K562 (cell line): ENCODE results near the gene RABL2B. TPM values are rescaled to one million over a fixed set of nuclear protein-coding genes. Genes with fewer than 3 reads are reported as not detected.

Experiments used
- ATAC-seq: fragments of 200-7000 bp; cut with Tn5 transposase; 3 replicates; pipeline ENCODE4 v1.9.1; 2020; ENCODE audit warnings: moderate library complexity
- BruUV-seq: library from RNA; stranded (reverse); fragments of 400-500 nt; replicated peaks from 2 replicates; lab custom pipeline; 2021; lab: Mats Ljungman, UMichigan
- CTCF ChIA-PET: fragments of 300-600 bp; formaldehyde crosslinking; extraction: SDS; loops from one replicate; lab custom pipeline; 2021; ENCODE audit warnings: low intra/inter-chr PET ratio; lab: Yijun Ruan, JAX
- POLR2A ChIA-PET: fragments of 300-600, 350-650 bp; sonication (Branson Sonifier 250); formaldehyde crosslinking; extraction: SDS; loops from one replicate; lab custom pipeline; 2021; ENCODE audit warnings: antibody characterized with exemption, inconsistent platforms; lab: Yijun Ruan, JAX
- DNase-seq, 4 experiments: peaks; one replicate each; pipeline versions ENCODE4 v3.0.0 to v3.0.0-alpha.2; 2011 to 2018; ENCODE audit warnings: low spot score in 3 of 4, mixed read lengths in 3 of 4; ENCODE audit errors: extremely low read depth in 1 of 4
- FAIRE-seq: peaks from 2 replicates; lab custom pipeline; 2011; peaks lifted over from hg19 to GRCh38; lab: Jason Lieb, UNC
- H2AFZ ChIP-seq: 2 replicates; pipeline ENCODE4 v1.6.0; 2011; ENCODE audit warnings: low read depth, low read length, control low read depth, inconsistent platforms
- H3K27ac ChIP-seq: fragments of 200-600 bp; 3 replicates; pipeline ENCODE4 v1.8.0; 2011; ENCODE audit warnings: low read depth, mild to moderate bottlenecking, control low read depth, inconsistent platforms, low read length, moderate library complexity, mixed read lengths; ENCODE audit errors: extremely low read depth
- H3K27me3 ChIP-seq, 2 experiments: fragments of 300-600 bp in 1 of 2; 2 replicates in 1 of 2; 3 replicates in 1 of 2; pipeline versions ENCODE4 v1.6.0 to v1.8.0; 2011; ENCODE audit warnings: inconsistent platforms in 2 of 2, low read length in 2 of 2, mild to moderate bottlenecking in 1 of 2, mixed read lengths in 1 of 2, moderate library complexity in 1 of 2; ENCODE audit not compliant: control insufficient read depth in 2 of 2, insufficient read depth in 2 of 2
- H3K36me3 ChIP-seq: fragments of 300-600 bp; 3 replicates; pipeline ENCODE4 v1.8.0; 2011; ENCODE audit warnings: mild to moderate bottlenecking, low read length, inconsistent platforms; ENCODE audit not compliant: control insufficient read depth, insufficient read depth
- H3K4me1 ChIP-seq, 2 experiments: fragments of 200-600 bp in 1 of 2; replicated peaks in 1 of 2; 2 replicates in 1 of 2; 3 replicates in 1 of 2; pipeline versions ENCODE4 v1.5.1 to v1.8.0; 2011; ENCODE audit warnings: inconsistent platforms in 2 of 2, low read length in 2 of 2, mild to moderate bottlenecking in 1 of 2, mixed read lengths in 1 of 2, moderate library complexity in 1 of 2; ENCODE audit not compliant: control insufficient read depth in 2 of 2, insufficient read depth in 2 of 2
- H3K4me2 ChIP-seq: 2 replicates; pipeline ENCODE4 v1.6.1; 2011; ENCODE audit warnings: low read length, control low read depth, inconsistent platforms, mixed read lengths; ENCODE audit not compliant: insufficient read depth
- H3K4me3 ChIP-seq: fragments of 200-600 bp; sonication (generic), shearing (Covaris generic); 2 replicates; pipeline ENCODE4 v1.5.1; 2016; ENCODE audit warnings: control low read depth, inconsistent platforms
- H3K79me2 ChIP-seq: fragments of 200-600 bp; 3 replicates; pipeline ENCODE4 v1.8.0; 2011; ENCODE audit warnings: low read length, inconsistent platforms; ENCODE audit not compliant: control insufficient read depth, insufficient read depth
- H3K9ac ChIP-seq, 2 experiments: 2 replicates each; pipeline versions ENCODE4 v1.6.0 to v1.6.1; 2011; ENCODE audit warnings: low read depth in 2 of 2, low read length in 2 of 2, control low read depth in 1 of 2, inconsistent platforms in 1 of 2, mild to moderate bottlenecking in 1 of 2, mixed read lengths in 1 of 2; ENCODE audit not compliant: insufficient read depth in 1 of 2
- H3K9me1 ChIP-seq: one replicate; pipeline ENCODE4 v1.6.0; 2011; ENCODE audit warnings: inconsistent platforms, mild to moderate bottlenecking, low read length, moderate library complexity; ENCODE audit not compliant: control insufficient read depth, insufficient read depth
- H3K9me3 ChIP-seq: replicated peaks from 2 replicates; pipeline ENCODE4 v1.5.1; 2011; ENCODE audit warnings: low read depth, low read length, inconsistent platforms; ENCODE audit not compliant: control insufficient read depth, insufficient read depth
- H4K20me1 ChIP-seq: replicated peaks from 2 replicates; pipeline ENCODE4 v1.6.1; 2011; ENCODE audit warnings: low read length, inconsistent platforms, mixed read lengths; ENCODE audit not compliant: control insufficient read depth, insufficient read depth
- EHMT2 ChIP-seq: fragments of 450-650 bp; IDR thresholded peaks from 2 replicates; pipeline ENCODE4 v1.6.1; 2018; ENCODE audit warnings: antibody characterized with exemption
- HNRNPH1 ChIP-seq: fragments of 200-400 bp; formaldehyde crosslinking; optimal IDR thresholded peaks from 2 replicates; pipeline ENCODE3; 2017; ENCODE audit warnings: low read depth, mild to moderate bottlenecking, low read length, moderate library complexity
- KLF10 ChIP-seq: fragments of 250-450 bp; sonication (Bioruptor Pico); IDR thresholded peaks from 2 replicates; pipeline ENCODE4 v1.6.1; 2021; ENCODE audit warnings: matching md5 sums
- LARP7 ChIP-seq: fragments of 450-650 bp; IDR thresholded peaks from 2 replicates; pipeline ENCODE4 v1.6.1; 2016
- MTA3 ChIP-seq: fragments of 450-650 bp; formaldehyde crosslinking; IDR thresholded peaks from 2 replicates; pipeline ENCODE4 v1.6.1; 2017; ENCODE audit warnings: mild to moderate bottlenecking, borderline replicate concordance
- NR2C1 ChIP-seq, 2 experiments: fragments of 450-650 bp; IDR thresholded peaks; 2 replicates each; pipeline ENCODE4 v1.6.1; 2017; ENCODE audit warnings: mild to moderate bottlenecking in 2 of 2, antibody characterized with exemption in 1 of 2, inconsistent platforms in 1 of 2, missing compliant biosample characterization in 1 of 2, missing genetic modification characterization in 1 of 2
- SMARCA5 ChIP-seq: fragments of 450-650 bp; IDR thresholded peaks from 2 replicates; pipeline ENCODE4 v1.6.1; 2016
- ZBTB43 ChIP-seq: sonication (generic); formaldehyde crosslinking; IDR thresholded peaks from 2 replicates; pipeline ENCODE4 v1.8.0; 2023; ENCODE audit warnings: mild to moderate bottlenecking, missing genetic modification reagents
- ZFX ChIP-seq: sonication (generic); formaldehyde crosslinking; IDR thresholded peaks from 2 replicates; pipeline ENCODE4 v1.8.0; 2022; ENCODE audit warnings: mild to moderate bottlenecking, missing genetic modification reagents, moderate library complexity
- ZNF274 ChIP-seq: IDR thresholded peaks from 2 replicates; pipeline ENCODE4 v1.6.1; 2011; ENCODE audit warnings: low read depth, mild to moderate bottlenecking, low read length, moderate library complexity, borderline replicate concordance
- ZNF551 ChIP-seq: fragments of 250-450 bp; sonication (Bioruptor Pico); IDR thresholded peaks from 2 replicates; pipeline ENCODE4 v1.5.0; 2021; ENCODE audit warnings: mild to moderate bottlenecking, moderate library complexity
- ZNF655 ChIP-seq: fragments of 250-450 bp; sonication (Bioruptor Pico); IDR thresholded peaks from 2 replicates; pipeline ENCODE4 v1.5.0; 2021
- WGBS: fragments of 100-300 bp; shearing (Covaris generic); methylation state at CpG from one replicate; pipeline ENCODE4 v1.1.6; 2016; ENCODE audit warnings: low coverage, mixed read lengths; ENCODE audit not compliant: insufficient coverage; ENCODE audit errors: missing lambda C conversion rate; 5-methylcytosine and 5-hydroxymethylcytosine counted together
- in situ Hi-C: fragments of 300-500 bp; cut with MboI; formaldehyde crosslinking; loops from 4 replicates; pipeline ENCODE4 v1.15.0; 2018; ENCODE audit warnings: inconsistent platforms, mixed read lengths
- intact Hi-C: fragments of 100-400 bp; cut with micrococcal nuclease; formaldehyde crosslinking; loops from 2 replicates; pipeline ENCODE4 v1.14.2; 2022
- polyA plus RNA-seq, 8 experiments: library from polyadenylated mRNA; depleted of rRNA in 4 of 8; stranded (reverse) in 5 of 8; unstranded in 3 of 8; fragments of >200 nt; fragmentation: Nextera tagmentation in 2 of 8; fragmentation: Illumina TruSeq in 1 of 8; extraction: Ambion mirVana in 2 of 8; extraction: Trizol in 1 of 8; gene quantifications; 2 replicates each; pipeline versions ENCODE4 v1.2.1 to v1.2.3, GENCODE V29; 2011 to 2014; ENCODE audit warnings: inconsistent platforms in 1 of 8, missing spikeins in 1 of 8
- total RNA-seq, 7 experiments: library from RNA; depleted of rRNA in 6 of 7; stranded (reverse); fragments of >200 nt in 6 of 7; fragmentation: Illumina TruSeq in 2 of 7; extraction: Trizol in 2 of 7; gene quantifications; 2 replicates each; pipeline versions ENCODE4 v1.2.1 to v1.2.3, GENCODE V29; 2011 to 2021; ENCODE audit warnings: low replicate concordance in 1 of 7

The RABL2B gene
- total and polyA plus RNA-seq, 9 of the 15 experiments (the other 6 are each of a cell fraction or from before 2014, with no cell fraction given) = 0.76 to 8.5 (median 3.6) TPM

GRCh38 chr22:50738649-50739227, 44.7 kb downstream of the RABL2B start:
- BruUV-seq = no TSS peak
- no peaks in the 10 kb centered on the region for H4K20me1 ChIP-seq
- H2AFZ ChIP-seq = no peak overlapping the region
- no peak overlapping the region for H3K27ac ChIP-seq
- no peaks in the 10 kb centered on the region for H3K9me3 ChIP-seq
- ChIA-PET POLR2A (interaction anchor here (0.7 kb wide), 1 partner anchor 36 kb away, joined by 3 read pairs; no protein-coding TSS in a partner anchor), CTCF (no interaction called here)
- H3K79me2 ChIP-seq = no peaks in the 10 kb centered on the region
- no peaks in the 10 kb centered on the region for H3K36me3 ChIP-seq
- 17% methylated on average over 4 of the region's 10 CpGs for WGBS
- ATAC-seq (no peak), FAIRE-seq (no peak), DNase-seq (no peak)
- no peak for TF ChIP-seq ZFX (CRISPR knock-in tag)
- no peak for TF ChIP-seq LARP7
- no peak overlapping the region for H3K9ac ChIP-seq
- peaks cover 4 to 50% of the 10 kb centered on the region in 2 experiments; a peak in 4 of 5 replicates for H3K27me3 ChIP-seq
- intact Hi-C loops = no loop called here
- H3K4me2 ChIP-seq = no peak overlapping the region
- no peak overlapping the region for H3K4me3 ChIP-seq
- no peaks in the 10 kb centered on the region for H3K9me1 ChIP-seq
- in situ Hi-C loops = no loop called here
- peaks cover 0 to under 1% of the 10 kb centered on the region in 2 experiments; a peak in 2 of 5 replicates for H3K4me1 ChIP-seq

GRCh38 chr22:50737728-50738648, 45.4 kb downstream of the RABL2B start, which contains the start of gene ACR:
TSS of gene ACR (plus strand) at chr22:50738204. CDS start at chr22:50738236, 32 bp downstream.
- no peaks in the 10 kb centered on the region for H3K79me2 ChIP-seq
- H4K20me1 ChIP-seq = no peaks in the 10 kb centered on the region
- ATAC-seq = no peak
- H3K27ac ChIP-seq = no peak within 1 kb of the TSS
- no peaks in the 10 kb centered on the region for H3K9me1 ChIP-seq
- H3K27me3 ChIP-seq = peaks cover 4 to 55% of the 10 kb centered on the region in 2 experiments; a peak in 4 of 5 replicates
- no peak within 1 kb of the TSS for H2AFZ ChIP-seq
- H3K4me3 ChIP-seq = no peak within 1 kb of the TSS
- CTCF ChIA-PET = no interaction called here
- no peak for FAIRE-seq
- BruUV-seq = no TSS peak
- POLR2A ChIA-PET = interaction anchor here (0.7 kb wide), 1 partner anchor 37 kb away, joined by 3 read pairs; no protein-coding TSS in a partner anchor
- no peak within 1 kb of the TSS for H3K9ac ChIP-seq
- DNase-seq = no peak
- no peaks in the 10 kb centered on the region for H3K36me3 ChIP-seq
- no peaks in the 10 kb centered on the region for H3K9me3 ChIP-seq
- WGBS = 0% methylated on average over 9 of the region's 13 CpGs
- peaks cover 0 to 3% of the 10 kb centered on the region in 2 experiments; a peak in 2 of 5 replicates for H3K4me1 ChIP-seq
- H3K4me2 ChIP-seq = no peak within 1 kb of the TSS
- intact Hi-C loops (no loop called here), in situ Hi-C loops (no loop called here)
- TF ChIP-seq ZNF551 (CRISPR knock-in tag) (no peak), SMARCA5 (no peak), EHMT2 (no peak), ZBTB43 (CRISPR knock-in tag) (no peak), NR2C1 (IDR thresholded peaks at IDR 0.05) (no peak), NR2C1 (tag; IDR thresholded peaks at IDR 0.05) (no peak), KLF10 (CRISPR knock-in tag) (no peak), ZNF274 (no peak), MTA3 (no peak), ZNF655 (CRISPR knock-in tag) (no peak), HNRNPH1 (no peak)
